ENCODE results near the gene VOPP1.
"Not testable (repeated sequence)": the region's sequence is repeated elsewhere in the genome, so short reads cannot be mapped to it uniquely, and the experiment has no call there.

The VOPP1 gene

GRCh38 chr7:55512635-55513191 is 59.6 kb downstream of the VOPP1 start:
- no peak overlapping the region for H3K4me3 ChIP-seq (ENCODE audit: low read depth, low read length)
- no peaks in the 10 kb centered on the region for H3K9me3 ChIP-seq (ENCODE audit: control insufficient read depth, insufficient read depth, low read length)
- H3K9ac ChIP-seq (ENCODE audit: low read depth, low read length): no peak overlapping the region
- no peaks in the 10 kb centered on the region for H3K27me3 ChIP-seq (ENCODE audit: control insufficient read depth, insufficient read depth, low read length)
- peaks cover 16% of the 10 kb centered on the region for H3K4me1 ChIP-seq (ENCODE audit: control insufficient read depth, insufficient read depth, low read length)
- H3K36me3 ChIP-seq (ENCODE audit: control insufficient read depth, insufficient read depth, low read length): peaks cover 16% of the 10 kb centered on the region

GRCh38 chr7:55510621-55511020 is 61.7 kb downstream of the VOPP1 start:
- Histone ChIP-seq H3K36me3 (ENCODE audit: control insufficient read depth, insufficient read depth, low read length) (peaks cover 5% of the 10 kb centered on the region), H3K4me3 (ENCODE audit: low read depth, low read length) (no peak overlapping the region), H3K27me3 (ENCODE audit: control insufficient read depth, insufficient read depth, low read length) (no peaks in the 10 kb centered on the region), H3K9me3 (ENCODE audit: control insufficient read depth, insufficient read depth, low read length) (no peaks in the 10 kb centered on the region), H3K4me1 (ENCODE audit: control insufficient read depth, insufficient read depth, low read length) (peaks cover 16% of the 10 kb centered on the region), H3K9ac (ENCODE audit: low read depth, low read length) (no peak overlapping the region)

- not testable (repeated sequence) for H3K9me3 ChIP-seq (ENCODE audit: control insufficient read depth, insufficient read depth, low read length); H3K4me3 ChIP-seq (ENCODE audit: low read depth, low read length); H3K9ac ChIP-seq (ENCODE audit: low read depth, low read length); H3K36me3 ChIP-seq (ENCODE audit: control insufficient read depth, insufficient read depth, low read length); H3K27me3 ChIP-seq (ENCODE audit: control insufficient read depth, insufficient read depth, low read length)
- H3K4me1 ChIP-seq (ENCODE audit: control insufficient read depth, insufficient read depth, low read length): peaks cover 16% of the 10 kb centered on the region
These were observed 62.1 kb downstream of the VOPP1 start for GRCh38 chr7:55510206-55510605.

GRCh38 chr7:55509322-55509721 is 63.0 kb downstream of the VOPP1 start:
- H3K4me3 ChIP-seq (ENCODE audit: low read depth, low read length): no peak overlapping the region
- no peaks in the 10 kb centered on the region for H3K36me3 ChIP-seq (ENCODE audit: control insufficient read depth, insufficient read depth, low read length)
- H3K9ac ChIP-seq (ENCODE audit: low read depth, low read length): no peak overlapping the region
- no peaks in the 10 kb centered on the region for H3K9me3 ChIP-seq (ENCODE audit: control insufficient read depth, insufficient read depth, low read length)
- no peaks in the 10 kb centered on the region for H3K27me3 ChIP-seq (ENCODE audit: control insufficient read depth, insufficient read depth, low read length)
- peaks cover 16% of the 10 kb centered on the region for H3K4me1 ChIP-seq (ENCODE audit: control insufficient read depth, insufficient read depth, low read length)

- H3K4me1 ChIP-seq (ENCODE audit: control insufficient read depth, insufficient read depth, low read length): peaks cover 16% of the 10 kb centered on the region
- no peaks in the 10 kb centered on the region for H3K9me3 ChIP-seq (ENCODE audit: control insufficient read depth, insufficient read depth, low read length)
- H3K9ac ChIP-seq (ENCODE audit: low read depth, low read length): no peak overlapping the region
- H3K36me3 ChIP-seq (ENCODE audit: control insufficient read depth, insufficient read depth, low read length): no peaks in the 10 kb centered on the region
- H3K4me3 ChIP-seq (ENCODE audit: low read depth, low read length): no peak overlapping the region
- H3K27me3 ChIP-seq (ENCODE audit: control insufficient read depth, insufficient read depth, low read length): no peaks in the 10 kb centered on the region
These were observed 63.9 kb downstream of the VOPP1 start for GRCh38 chr7:55508221-55509011.

GRCh38 chr7:55507743-55508142 is 64.6 kb downstream of the VOPP1 start:
- Histone ChIP-seq H3K9me3 (ENCODE audit: control insufficient read depth, insufficient read depth, low read length) (no peaks in the 10 kb centered on the region), H3K4me1 (ENCODE audit: control insufficient read depth, insufficient read depth, low read length) (peaks cover 14% of the 10 kb centered on the region), H3K4me3 (ENCODE audit: low read depth, low read length) (no peak overlapping the region), H3K9ac (ENCODE audit: low read depth, low read length) (no peak overlapping the region), H3K36me3 (ENCODE audit: control insufficient read depth, insufficient read depth, low read length) (no peaks in the 10 kb centered on the region), H3K27me3 (ENCODE audit: control insufficient read depth, insufficient read depth, low read length) (no peaks in the 10 kb centered on the region)

GRCh38 chr7:55504967-55505658 is 67.2 kb downstream of the VOPP1 start:
- H3K4me1 ChIP-seq (ENCODE audit: control insufficient read depth, insufficient read depth, low read length): no peaks in the 10 kb centered on the region
- no peaks in the 10 kb centered on the region for H3K27me3 ChIP-seq (ENCODE audit: control insufficient read depth, insufficient read depth, low read length)
- no peak overlapping the region for H3K9ac ChIP-seq (ENCODE audit: low read depth, low read length)
- no peaks in the 10 kb centered on the region for H3K9me3 ChIP-seq (ENCODE audit: control insufficient read depth, insufficient read depth, low read length)
- no peaks in the 10 kb centered on the region for H3K36me3 ChIP-seq (ENCODE audit: control insufficient read depth, insufficient read depth, low read length)
- H3K4me3 ChIP-seq (ENCODE audit: low read depth, low read length): no peak overlapping the region

GRCh38 chr7:55504093-55504859 is 68.0 kb downstream of the VOPP1 start:
- H3K9ac ChIP-seq (ENCODE audit: low read depth, low read length): no peak overlapping the region
- no peaks in the 10 kb centered on the region for H3K27me3 ChIP-seq (ENCODE audit: control insufficient read depth, insufficient read depth, low read length)
- peaks cover 3% of the 10 kb centered on the region for H3K36me3 ChIP-seq (ENCODE audit: control insufficient read depth, insufficient read depth, low read length)
- no peaks in the 10 kb centered on the region for H3K4me1 ChIP-seq (ENCODE audit: control insufficient read depth, insufficient read depth, low read length)
- H3K9me3 ChIP-seq (ENCODE audit: control insufficient read depth, insufficient read depth, low read length): no peaks in the 10 kb centered on the region
- no peak overlapping the region for H3K4me3 ChIP-seq (ENCODE audit: low read depth, low read length)

- Histone ChIP-seq H3K36me3 (ENCODE audit: control insufficient read depth, insufficient read depth, low read length) (peaks cover 4% of the 10 kb centered on the region), H3K4me1 (ENCODE audit: control insufficient read depth, insufficient read depth, low read length) (no peaks in the 10 kb centered on the region), H3K27me3 (ENCODE audit: control insufficient read depth, insufficient read depth, low read length) (no peaks in the 10 kb centered on the region), H3K9me3 (ENCODE audit: control insufficient read depth, insufficient read depth, low read length) (no peaks in the 10 kb centered on the region), H3K4me3 (ENCODE audit: low read depth, low read length) (no peak overlapping the region), H3K9ac (ENCODE audit: low read depth, low read length) (no peak overlapping the region)
These were observed 69.4 kb downstream of the VOPP1 start for GRCh38 chr7:55502858-55503440.

GRCh38 chr7:55502124-55502857 is 70.0 kb downstream of the VOPP1 start:
- Histone ChIP-seq H3K9me3 (ENCODE audit: control insufficient read depth, insufficient read depth, low read length) (no peaks in the 10 kb centered on the region), H3K4me3 (ENCODE audit: low read depth, low read length) (no peak overlapping the region), H3K36me3 (ENCODE audit: control insufficient read depth, insufficient read depth, low read length) (peaks cover 7% of the 10 kb centered on the region), H3K4me1 (ENCODE audit: control insufficient read depth, insufficient read depth, low read length) (no peaks in the 10 kb centered on the region), H3K27me3 (ENCODE audit: control insufficient read depth, insufficient read depth, low read length) (no peaks in the 10 kb centered on the region), H3K9ac (ENCODE audit: low read depth, low read length) (no peak overlapping the region)

GRCh38 chr7:55501611-55502010 is 70.7 kb downstream of the VOPP1 start:
- H3K4me1 ChIP-seq (ENCODE audit: control insufficient read depth, insufficient read depth, low read length): no peaks in the 10 kb centered on the region
- no peaks in the 10 kb centered on the region for H3K9me3 ChIP-seq (ENCODE audit: control insufficient read depth, insufficient read depth, low read length)
- H3K27me3 ChIP-seq (ENCODE audit: control insufficient read depth, insufficient read depth, low read length): no peaks in the 10 kb centered on the region
- no peak overlapping the region for H3K4me3 ChIP-seq (ENCODE audit: low read depth, low read length)
- no peak overlapping the region for H3K9ac ChIP-seq (ENCODE audit: low read depth, low read length)
- peaks cover 7% of the 10 kb centered on the region for H3K36me3 ChIP-seq (ENCODE audit: control insufficient read depth, insufficient read depth, low read length)

Data from iPS-15b (cell line).